WTC11 (cell line): ENCODE data around the gene RNASE9.

Experiments used
- CTCF ChIP-seq: fragments of 200-600 bp; IDR thresholded peaks from 2 replicates; pipeline ENCODE4 v1.8.0; 2022; ENCODE audit warnings: antibody characterized with exemption
- GABPB1 ChIP-seq: sonication (generic); formaldehyde crosslinking; IDR thresholded peaks from 2 replicates; pipeline ENCODE4 v1.8.1; 2023; ENCODE audit warnings: mild to moderate bottlenecking, missing genetic modification reagents
- IRF2 ChIP-seq: sonication (generic); formaldehyde crosslinking; IDR thresholded peaks from 2 replicates; pipeline ENCODE4 v1.8.0; 2022; ENCODE audit warnings: low read depth, missing genetic modification reagents, borderline replicate concordance
- TF ChIP-seq, protein P1 (sequence below): sonication (generic); formaldehyde crosslinking; IDR thresholded peaks from 2 replicates; pipeline ENCODE4 v1.8.0; 2022; ENCODE audit warnings: mild to moderate bottlenecking, missing genetic modification reagents

- TF ChIP-seq CTCF = peak; percentile 57
- TF ChIP-seq, protein P1, sequence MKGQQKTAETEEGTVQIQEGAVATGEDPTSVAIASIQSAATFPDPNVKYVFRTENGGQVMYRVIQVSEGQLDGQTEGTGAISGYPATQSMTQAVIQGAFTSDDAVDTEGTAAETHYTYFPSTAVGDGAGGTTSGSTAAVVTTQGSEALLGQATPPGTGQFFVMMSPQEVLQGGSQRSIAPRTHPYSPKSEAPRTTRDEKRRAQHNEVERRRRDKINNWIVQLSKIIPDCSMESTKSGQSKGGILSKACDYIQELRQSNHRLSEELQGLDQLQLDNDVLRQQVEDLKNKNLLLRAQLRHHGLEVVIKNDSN (CRISPR knock-in tag) = no peak
- no peak for TF ChIP-seq GABPB1
- no peak for TF ChIP-seq IRF2 (CRISPR knock-in tag)
Observed at GRCh38 chr14:20530771-20531571, 29.9 kb downstream of the RNASE9 start.
